ENCODE measurements around the gene NUDT16L1. TPM values are rescaled to one million over a fixed set of nuclear protein-coding genes. Genes with fewer than 3 reads are reported as not detected.

NUDT16L1 gene
- total RNA-seq, 1 donor from 2014 or later, result 36.8 TPM

DNA sequence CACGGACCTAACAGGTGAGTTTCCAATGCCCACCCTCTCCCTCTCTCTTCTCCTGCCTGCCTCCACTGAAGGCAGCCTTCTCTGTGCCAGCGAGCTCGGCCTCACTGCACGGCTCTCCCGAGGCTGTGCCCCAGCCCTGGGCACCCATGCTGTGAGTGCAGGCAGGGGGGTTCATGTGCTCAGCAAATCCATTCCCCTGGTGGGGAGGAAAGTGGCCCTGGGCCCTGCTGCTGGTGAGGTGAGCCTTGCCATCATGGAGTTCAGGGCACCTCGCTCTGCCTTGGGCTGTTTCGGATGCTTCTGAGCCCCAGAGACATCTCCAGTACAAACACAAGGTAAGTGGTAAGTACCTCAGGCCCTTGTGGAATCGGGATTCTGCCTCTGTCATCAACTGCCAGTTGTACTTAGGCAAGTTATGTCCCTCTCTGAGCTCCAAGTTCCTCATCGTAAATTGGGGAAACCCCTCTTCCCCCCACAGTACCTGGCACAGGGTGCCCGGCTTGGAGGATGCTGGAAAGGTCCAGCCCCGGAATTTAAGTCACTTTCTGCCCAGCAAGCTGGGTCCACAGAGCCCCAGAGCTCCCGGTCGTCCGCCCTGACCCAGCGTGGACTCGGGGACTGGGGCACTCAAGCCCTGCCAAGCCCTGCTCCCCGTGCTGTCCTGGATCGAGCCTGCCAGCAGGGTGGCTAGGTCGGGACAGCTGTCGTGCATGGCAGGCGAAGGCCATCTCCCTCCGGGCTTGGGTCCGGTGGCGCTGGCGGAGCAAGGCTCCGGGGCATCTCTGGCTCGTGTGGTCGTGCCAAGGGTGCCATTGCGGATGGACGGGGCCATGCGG lies 684 bp upstream of the NUDT16L1 start:
- H3K27ac Mint-ChIP-seq (ENCODE audit: unreplicated experiment), result peak overlapping the region; percentile 93

GRCh38 chr16:4693956-4694641 lies 737 bp downstream of the NUDT16L1 start:
- peak overlapping the region; percentile 88 for H3K4me3 Mint-ChIP-seq
- DNase-seq (ENCODE audit: low read depth, low spot score), result no peak
- H3K27me3 Mint-ChIP-seq (ENCODE audit: low read depth), result peaks cover 3% of the 10 kb centered on the region
- H3K4me1 Mint-ChIP-seq, result no peaks in the 10 kb centered on the region
- no peaks in the 10 kb centered on the region for H3K9me3 Mint-ChIP-seq
- no peak overlapping the region for H3K27ac Mint-ChIP-seq (ENCODE audit: unreplicated experiment)
- TF ChIP-seq, protein P1, sequence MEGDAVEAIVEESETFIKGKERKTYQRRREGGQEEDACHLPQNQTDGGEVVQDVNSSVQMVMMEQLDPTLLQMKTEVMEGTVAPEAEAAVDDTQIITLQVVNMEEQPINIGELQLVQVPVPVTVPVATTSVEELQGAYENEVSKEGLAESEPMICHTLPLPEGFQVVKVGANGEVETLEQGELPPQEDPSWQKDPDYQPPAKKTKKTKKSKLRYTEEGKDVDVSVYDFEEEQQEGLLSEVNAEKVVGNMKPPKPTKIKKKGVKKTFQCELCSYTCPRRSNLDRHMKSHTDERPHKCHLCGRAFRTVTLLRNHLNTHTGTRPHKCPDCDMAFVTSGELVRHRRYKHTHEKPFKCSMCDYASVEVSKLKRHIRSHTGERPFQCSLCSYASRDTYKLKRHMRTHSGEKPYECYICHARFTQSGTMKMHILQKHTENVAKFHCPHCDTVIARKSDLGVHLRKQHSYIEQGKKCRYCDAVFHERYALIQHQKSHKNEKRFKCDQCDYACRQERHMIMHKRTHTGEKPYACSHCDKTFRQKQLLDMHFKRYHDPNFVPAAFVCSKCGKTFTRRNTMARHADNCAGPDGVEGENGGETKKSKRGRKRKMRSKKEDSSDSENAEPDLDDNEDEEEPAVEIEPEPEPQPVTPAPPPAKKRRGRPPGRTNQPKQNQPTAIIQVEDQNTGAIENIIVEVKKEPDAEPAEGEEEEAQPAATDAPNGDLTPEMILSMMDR (conservative IDR thresholded peaks at IDR 0.05), result no peak
- H3K36me3 Mint-ChIP-seq (ENCODE audit: low read depth), result no peaks in the 10 kb centered on the region

More for the DNA sequence above, 684 bp upstream of the NUDT16L1 start:
- no peak for DNase-seq (ENCODE audit: low read depth, low spot score)
- Mint-ChIP-seq H3K4me1 (no peaks in the 10 kb centered on the region), H3K36me3 (ENCODE audit: low read depth) (no peaks in the 10 kb centered on the region), H3K27me3 (ENCODE audit: low read depth) (peaks cover 3% of the 10 kb centered on the region), H3K4me3 (peak overlapping the region; percentile 87), H3K9me3 (no peaks in the 10 kb centered on the region)
- TF ChIP-seq, protein P1 (conservative IDR thresholded peaks at IDR 0.05), result no peak

- H3K27ac Mint-ChIP-seq (ENCODE audit: unreplicated experiment), result peak overlapping the region; percentile 67
- H3K4me3 Mint-ChIP-seq, result peak overlapping the region; percentile 88
- H3K27me3 Mint-ChIP-seq (ENCODE audit: low read depth), result peaks cover 3% of the 10 kb centered on the region
- TF ChIP-seq, protein P1 (conservative IDR thresholded peaks at IDR 0.05), result no peak
- no peaks in the 10 kb centered on the region for H3K9me3 Mint-ChIP-seq
- no peak for DNase-seq (ENCODE audit: low read depth, low spot score)
- peaks cover 5% of the 10 kb centered on the region for H3K36me3 Mint-ChIP-seq (ENCODE audit: low read depth)
- no peaks in the 10 kb centered on the region for H3K4me1 Mint-ChIP-seq
Measured at GRCh38 chr16:4694642-4695451, 1.5 kb downstream of the NUDT16L1 start.

GRCh38 chr16:4695473-4696171 lies 2.3 kb downstream of the NUDT16L1 start:
- Mint-ChIP-seq H3K27ac (ENCODE audit: unreplicated experiment) (peak overlapping the region; percentile 67), H3K36me3 (ENCODE audit: low read depth) (peaks cover 6% of the 10 kb centered on the region), H3K27me3 (ENCODE audit: low read depth) (peaks cover 3% of the 10 kb centered on the region), H3K4me3 (peak overlapping the region; percentile 88), H3K9me3 (no peaks in the 10 kb centered on the region), H3K4me1 (no peaks in the 10 kb centered on the region)
- no peak for DNase-seq (ENCODE audit: low read depth, low spot score)
- TF ChIP-seq, protein P1 (conservative IDR thresholded peaks at IDR 0.05), result no peak
